ENCODE results near the gene TAF11.

DNA sequence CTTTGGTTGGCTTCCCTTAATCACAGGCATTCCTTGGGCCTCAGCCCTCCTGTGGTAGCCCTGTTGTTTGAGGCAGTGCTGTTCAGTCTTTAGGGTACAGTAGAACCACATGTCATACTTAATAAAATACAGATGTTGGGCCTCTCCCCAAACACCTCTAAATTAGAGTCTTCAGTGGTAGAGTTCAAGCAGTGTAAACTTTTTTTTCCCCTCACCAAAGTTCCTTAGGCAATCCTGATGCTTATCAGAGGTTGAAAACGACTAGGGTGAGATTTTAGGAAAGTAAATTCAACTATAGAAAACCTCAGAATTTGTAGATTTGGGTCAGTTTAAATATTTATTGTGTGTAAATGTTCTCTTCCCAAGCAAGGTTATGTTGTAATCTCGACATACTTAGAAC, 51.4 kb downstream of the TAF11 start:
- no peak for TF ChIP-seq CTCF (conservative IDR thresholded peaks at IDR 0.05 in 1 of 2, IDR thresholded peaks at IDR 0.05 in 1 of 2; ENCODE audit: extremely low read depth in 1 of 2, insufficient read depth in 1 of 2, low read depth in 1 of 2, low read length in 2 of 2)
- TF ChIP-seq EZH2 (IDR thresholded peaks at IDR 0.05; ENCODE audit: borderline replicate concordance, low read length), result no peak
